Left lobe of liver (tissue), 2 donors: ENCODE results near the gene SRMS. TPM values are rescaled to one million over a fixed set of nuclear protein-coding genes. Genes with fewer than 3 reads are reported as not detected.

Source experiments
- ATAC-seq: fragments of 200-7000 bp; cut with Tn5 transposase; one replicate; pipeline ENCODE4 v1.9.1; 2020; ENCODE audit warnings: mild to moderate bottlenecking, moderate library complexity
- DNase-seq: peaks from one replicate; pipeline ENCODE4 v3.0.0-alpha.2; 2020; ENCODE audit warnings: low spot score
- total RNA-seq: library from RNA; stranded (reverse); gene quantifications from one replicate; pipeline ENCODE4 v1.2.1, GENCODE V29; 2021
- donor health status: DM: no; HTN: no; CAD: no; lungs with moderate emphysema.
- donor health status: DM: no; HTN: yes; CAD: no.

Gene SRMS
- total RNA-seq, 1 donor from 2014 or later, result not detected

- no peak for ATAC-seq
- no peak for DNase-seq
Observed at GRCh38 chr20:63494084-63494419, 53.5 kb downstream of the SRMS start.

GRCh38 chr20:63493563-63494020 is 54.0 kb downstream of the SRMS start:
- no peak for ATAC-seq
- no peak for DNase-seq

- ATAC-seq, result no peak
- no peak for DNase-seq
Observed at GRCh38 chr20:63492982-63493381, 54.6 kb downstream of the SRMS start.

GRCh38 chr20:63492518-63492917 is 55.0 kb downstream of the SRMS start:
- no peak for ATAC-seq

GRCh38 chr20:63491635-63492230 is 55.8 kb downstream of the SRMS start:
- ATAC-seq (no peak), DNase-seq (no peak)

More at GRCh38 chr20:63492518-63492917, 55.0 kb downstream of the SRMS start:
- DNase-seq, result no peak

- DNase-seq (no peak), ATAC-seq (no peak)
Observed at GRCh38 chr20:63491078-63491477, 56.5 kb downstream of the SRMS start.

Other genes starting within 250 kb of the SRMS start
- gene CHRNA4, start 186.4 kb downstream of the SRMS start, total RNA-seq, result 145 TPM
- not detected for gene KCNQ2, start 75.1 kb downstream of the SRMS start, total RNA-seq
- gene EEF1A2, start 48.7 kb downstream of the SRMS start, total RNA-seq, result 0.73 TPM
- 88.0 TPM for gene PPDPF, start 27.0 kb downstream of the SRMS start, total RNA-seq
- 12.0 TPM for gene PTK6, start 10.4 kb downstream of the SRMS start, total RNA-seq
- not detected for gene FNDC11, start 6.4 kb upstream of the SRMS start, total RNA-seq
- 18.1 TPM for gene HELZ2, start 26.5 kb upstream of the SRMS start, total RNA-seq
- 4.5 TPM for gene GMEB2, start 79.4 kb upstream of the SRMS start, total RNA-seq
- 1.5 TPM for gene STMN3, start 105.7 kb upstream of the SRMS start, total RNA-seq
- 13.8 TPM for gene RTEL1, start 110.6 kb upstream of the SRMS start, total RNA-seq
- 0.40 TPM for gene TNFRSF6B, start 148.9 kb upstream of the SRMS start, total RNA-seq
- 23.6 TPM for gene ARFRP1, start 160.2 kb upstream of the SRMS start, total RNA-seq
- gene ZGPAT, start 160.3 kb upstream of the SRMS start, total RNA-seq, result 64.1 TPM
- 122 TPM for gene LIME1, start 188.9 kb upstream of the SRMS start, total RNA-seq
- 195 TPM for gene SLC2A4RG, start 192.0 kb upstream of the SRMS start, total RNA-seq